ENCODE data around the gene LIN9. TPM values are rescaled to one million over a fixed set of nuclear protein-coding genes. Genes with fewer than 3 reads are reported as not detected.

LIN9 gene
- total and polyA plus RNA-seq, 2 donors (not counting 3 experiments of a cell fraction or from before 2014, with no cell fraction given), result 2.5 to 7.6 TPM

DNA sequence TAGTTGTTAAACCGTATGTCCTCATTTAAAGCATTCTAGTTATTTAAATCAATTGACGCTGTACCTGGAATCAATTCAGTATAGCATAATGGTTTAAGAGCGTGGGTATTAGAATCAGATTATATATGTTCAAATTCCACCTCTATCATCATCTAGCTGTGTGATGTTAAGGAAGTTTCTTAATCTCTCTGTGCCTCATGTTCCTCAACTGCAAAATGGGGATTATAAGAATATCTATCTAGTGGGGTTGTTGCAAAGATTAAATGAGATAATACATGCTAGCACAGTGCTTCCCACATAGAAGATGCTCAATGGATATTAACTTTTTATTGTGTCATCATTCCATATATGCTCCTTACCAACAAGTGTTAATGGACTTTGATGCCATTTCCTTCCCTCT is 69.5 kb downstream of the LIN9 start:
- Histone ChIP-seq H3K4me1 (ENCODE audit: control insufficient read depth, extremely low read depth, insufficient read depth, low read length) (no peaks in the 10 kb centered on the region), H3K27me3 (ENCODE audit: control insufficient read depth in 2 of 2, insufficient read depth in 2 of 2, low read length in 2 of 2) (no peaks in the 10 kb centered on the region), H3K9ac (replicated peaks; ENCODE audit: extremely low read depth, insufficient read depth, low read length) (no peak overlapping the region), H3K27ac (ENCODE audit: insufficient read depth, low read depth, low read length) (no peak overlapping the region), H4K20me1 (replicated peaks; ENCODE audit: control insufficient read depth, extremely low read depth, insufficient read depth, low read length) (no peaks in the 10 kb centered on the region), H3K9me3 (replicated peaks; ENCODE audit: control insufficient read depth, insufficient read depth, low read length) (no peaks in the 10 kb centered on the region), H3K9me1 (replicated peaks; ENCODE audit: control insufficient read depth, extremely low read depth, insufficient read depth, low read length) (no peaks in the 10 kb centered on the region), H2AFZ (ENCODE audit: low read depth, low read length) (no peak overlapping the region), H3K79me2 (ENCODE audit: control insufficient read depth, insufficient read depth, low read length) (no peaks in the 10 kb centered on the region), H3K4me2 (ENCODE audit: insufficient read depth, low read length) (no peak overlapping the region), H3K4me3 (replicated peaks in 1 of 3; ENCODE audit: insufficient read depth in 1 of 3, low read depth in 1 of 3, low read length in 3 of 3) (no peak overlapping the region), H3K36me3 (ENCODE audit: control insufficient read depth in 2 of 2, extremely low read depth in 1 of 2, insufficient read depth in 2 of 2, low read length in 2 of 2) (no peaks in the 10 kb centered on the region)
- BruUV-seq (replicated peaks), result no TSS peak
- ChIA-PET CTCF (no interaction called here), POLR2A (no interaction called here)
- dilution Hi-C loops (cut with MboI; ENCODE audit: extremely low pct_ligation_motif_present, low sequenced_read_pairs), result no loop called here
- intact Hi-C loops (cut with micrococcal nuclease), result no loop called here
- DNase-seq (ENCODE audit: low read depth, low spot score) (no peak), FAIRE-seq (no peak)
- TF ChIP-seq POLR2AphosphoS5 (IDR thresholded peaks at IDR 0.05; ENCODE audit: insufficient read depth, low read depth, low read length) (no peak), MAX (IDR thresholded peaks at IDR 0.05; ENCODE audit: insufficient read depth, insufficient read length) (no peak), FOS (IDR thresholded peaks at IDR 0.05; ENCODE audit: borderline replicate concordance, insufficient read depth, low read length) (no peak), POLR2A (IDR thresholded peaks at IDR 0.05; ENCODE audit: low read depth, low read length) (no peak), JUN (IDR thresholded peaks at IDR 0.05; ENCODE audit: borderline replicate concordance, insufficient read depth, insufficient read length, low read depth) (no peak), MYC (IDR thresholded peaks at IDR 0.05; ENCODE audit: low read depth, low read length) (no peak), CTCF (IDR thresholded peaks at IDR 0.05; ENCODE audit: extremely low read depth in 1 of 2, insufficient read depth in 1 of 2, low read depth in 1 of 2, low read length in 2 of 2) (no peak), EZH2 (IDR thresholded peaks at IDR 0.05; ENCODE audit: borderline replicate concordance, low read depth, low read length, severe bottlenecking) (no peak)

All from endothelial cell of umbilical vein (primary cell).